ENCODE results near the gene HAPLN2.
A peak's percentile ranks its signal among the peaks of the same experiment; 100 is the strongest.

HAPLN2 gene

GRCh38 chr1:156618853-156619581 is at the start of gene HAPLN2:
TSS of gene HAPLN2 (plus strand) at chr1:156619415. CDS start at chr1:156623491, 4,076 bp downstream.
- DNase-seq (ENCODE audit: low read depth) = no peak
- TF ChIP-seq CTCF (IDR thresholded peaks at IDR 0.05; ENCODE audit: low read depth, low read length, missing control alignments) = peak; percentile 52
- H3K4me3 ChIP-seq (ENCODE audit: low read depth, low read length) = no peak within 1 kb of the TSS
- in situ Hi-C loops (cut with HindIII; ENCODE audit: low sequenced_read_pairs) = no loop called here

DNA sequence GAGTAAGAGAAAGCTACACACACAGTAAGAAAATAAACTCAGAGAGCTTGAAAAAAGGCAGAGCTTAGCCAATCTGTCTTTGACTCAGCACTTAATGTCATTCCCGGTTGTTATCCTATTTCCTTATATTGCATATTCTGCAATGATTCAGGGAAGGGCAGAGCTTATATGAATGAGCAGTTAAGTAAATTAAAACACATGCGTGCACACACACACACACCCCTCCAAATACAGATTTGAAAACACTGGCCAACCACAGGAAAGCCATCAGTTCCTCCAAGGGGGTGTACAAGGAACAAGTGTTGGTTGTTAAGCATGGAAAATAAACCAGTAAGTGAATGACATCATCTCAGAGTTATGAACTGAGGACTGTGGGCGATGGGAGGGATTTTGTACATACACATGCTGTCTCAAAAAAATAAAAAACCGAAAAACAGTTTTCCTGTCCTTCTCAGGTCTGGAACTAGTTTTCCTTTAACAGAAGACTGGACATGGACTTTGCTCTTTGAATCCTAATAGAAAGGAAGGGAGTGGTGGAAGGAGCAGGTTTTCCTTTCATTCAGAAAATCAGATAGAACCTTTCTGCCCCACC is 47.9 kb upstream of the HAPLN2 start:
- in situ Hi-C loops (cut with HindIII; ENCODE audit: low sequenced_read_pairs) = no loop called here
- peak overlapping the region; percentile 65 for H3K4me3 ChIP-seq (ENCODE audit: low read depth, low read length)
- DNase-seq (ENCODE audit: low read depth) = peak; percentile 64

DNA sequence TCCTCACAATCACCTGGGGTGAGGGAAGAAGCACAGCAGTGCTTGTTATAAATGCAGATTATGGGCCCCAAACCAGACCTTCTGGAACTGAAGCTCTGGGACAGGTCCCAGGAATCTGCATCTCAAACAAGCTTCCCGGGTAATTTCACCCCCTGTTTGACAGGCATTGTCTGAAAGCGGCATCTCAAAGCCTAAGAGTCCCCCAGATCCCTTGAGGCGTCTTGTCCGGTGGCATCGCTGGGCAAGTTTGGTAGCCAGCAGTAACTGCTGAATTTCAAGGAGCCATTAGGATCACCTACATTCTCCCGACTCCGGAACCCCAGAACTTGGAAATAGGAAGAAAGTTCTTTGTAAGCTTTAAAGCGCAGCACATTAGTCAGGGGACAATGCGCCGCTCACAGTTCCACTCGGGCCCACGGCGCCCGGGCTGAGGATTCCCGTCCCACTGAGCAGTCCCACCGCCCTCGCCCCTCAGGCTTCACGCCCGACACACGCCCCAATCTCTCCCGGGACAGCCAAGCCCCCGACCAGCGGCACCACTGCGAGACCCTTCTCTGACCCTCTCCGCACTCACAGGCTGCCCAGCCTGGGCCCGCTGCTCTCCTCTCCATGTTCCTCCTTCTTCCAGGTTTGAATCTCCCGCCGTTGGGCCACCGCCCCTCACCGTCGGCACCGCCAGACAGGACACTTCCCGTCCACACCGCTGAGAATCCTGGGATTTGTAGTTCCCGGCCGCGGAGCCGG is 47.1 kb upstream of the HAPLN2 start, which contains the start of gene IQGAP3:
Gene IQGAP3, minus strand, starts transcription at position 647 of the 744 bp plus-strand sequence. Its CDS starts 36 bp downstream, at position 611.
- peak; percentile 60 for DNase-seq (ENCODE audit: low read depth)
- peak within 1 kb of the TSS; percentile 65 for H3K4me3 ChIP-seq (ENCODE audit: low read depth, low read length)
- in situ Hi-C loops (cut with HindIII; ENCODE audit: low sequenced_read_pairs) = no loop called here
- TF ChIP-seq CTCF (IDR thresholded peaks at IDR 0.05; ENCODE audit: low read depth, low read length, missing control alignments) = no peak

More for the DNA sequence above, 47.9 kb upstream of the HAPLN2 start:
- no peak for TF ChIP-seq CTCF (IDR thresholded peaks at IDR 0.05; ENCODE audit: low read depth, low read length, missing control alignments)

DNA sequence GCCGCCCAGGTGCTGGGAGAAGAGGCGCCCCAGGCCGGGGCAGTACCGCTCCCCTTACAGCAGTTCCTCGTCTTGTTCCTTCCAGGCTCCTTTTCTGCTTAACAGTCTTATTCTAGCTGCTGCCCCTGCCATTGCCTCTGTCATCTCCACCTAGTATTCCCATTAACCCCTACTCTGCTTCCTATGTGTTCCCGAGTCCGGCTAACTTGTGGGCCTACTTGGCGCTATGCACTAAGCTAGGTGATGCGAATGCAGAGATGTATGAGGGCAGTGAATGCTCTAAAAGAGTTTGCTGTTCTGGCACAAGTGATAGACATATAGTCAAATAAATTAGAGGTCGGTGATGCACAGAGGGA is 46.6 kb upstream of the HAPLN2 start:
- peak overlapping the region; percentile 65 for H3K4me3 ChIP-seq (ENCODE audit: low read depth, low read length)
- DNase-seq (ENCODE audit: low read depth) = no peak
- in situ Hi-C loops (cut with HindIII; ENCODE audit: low sequenced_read_pairs) = no loop called here
- TF ChIP-seq CTCF (IDR thresholded peaks at IDR 0.05; ENCODE audit: low read depth, low read length, missing control alignments) = no peak

- no peak for TF ChIP-seq CTCF (IDR thresholded peaks at IDR 0.05; ENCODE audit: low read depth, low read length, missing control alignments)
- no peak overlapping the region for H3K4me3 ChIP-seq (ENCODE audit: low read depth, low read length)
- DNase-seq (ENCODE audit: low read depth) = no peak
- in situ Hi-C loops (cut with HindIII; ENCODE audit: low sequenced_read_pairs) = no loop called here
These were observed 45.1 kb upstream of the HAPLN2 start for GRCh38 chr1:156574039-156574633.

DNA sequence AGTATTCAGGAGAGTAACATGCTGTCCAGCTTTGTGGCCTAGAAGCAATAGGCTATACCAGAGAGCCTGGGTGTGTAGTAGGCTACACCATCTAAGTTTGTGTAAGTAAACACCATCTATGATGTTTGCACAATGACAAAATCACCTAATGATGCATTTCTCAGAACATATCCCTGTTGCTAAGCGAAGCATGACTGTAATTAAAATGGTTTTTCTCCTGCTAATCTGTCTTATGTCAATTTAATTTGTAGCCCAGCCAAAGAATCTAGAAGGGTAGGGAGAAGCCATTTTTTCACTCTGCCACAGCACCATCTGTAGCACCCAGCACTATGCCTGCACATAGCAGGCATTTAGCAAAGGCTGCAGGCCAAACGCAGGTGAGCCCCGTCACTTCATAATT is 41.7 kb upstream of the HAPLN2 start:
- no peak for DNase-seq (ENCODE audit: low read depth)
- in situ Hi-C loops (cut with HindIII; ENCODE audit: low sequenced_read_pairs) = no loop called here
- no peak overlapping the region for H3K4me3 ChIP-seq (ENCODE audit: low read depth, low read length)
- no peak for TF ChIP-seq CTCF (IDR thresholded peaks at IDR 0.05; ENCODE audit: low read depth, low read length, missing control alignments)

Measured in astrocyte of the cerebellum (primary cell).